Kidney epithelial cell (primary cell): Measurements from ENCODE around the gene SPATA3. TPM values are rescaled to one million over a fixed set of nuclear protein-coding genes. Genes with fewer than 3 reads are reported as not detected.

Experiments used
- DNase-seq: peaks from one replicate; pipeline ENCODE4 v3.0.0-alpha.2; 2010; ENCODE audit warnings: low read depth
- H3K27me3 ChIP-seq: 2 replicates; pipeline ENCODE4 v1.6.0; 2011; ENCODE audit warnings: low read length; ENCODE audit not compliant: control insufficient read depth, insufficient read depth
- H3K36me3 ChIP-seq: 2 replicates; pipeline ENCODE4 v1.5.1; 2011; ENCODE audit warnings: low read length; ENCODE audit not compliant: control insufficient read depth, insufficient read depth
- H3K4me3 ChIP-seq: 2 replicates; pipeline ENCODE4 v1.5.1; 2011; ENCODE audit warnings: low read depth, mild to moderate bottlenecking, control low read depth, low read length
- CTCF ChIP-seq: IDR thresholded peaks from 2 replicates; pipeline ENCODE4 v1.5.1; 2011; ENCODE audit warnings: mild to moderate bottlenecking, moderate library complexity, low read length, control low read depth, inconsistent platforms; ENCODE audit not compliant: insufficient read depth, poor library complexity, severe bottlenecking
- total RNA-seq: library from RNA; depleted of rRNA; stranded (reverse); fragments of >200 nt; gene quantifications from 2 replicates; pipeline ENCODE4 v1.2.3, GENCODE V29; 2015

Gene SPATA3
- total RNA-seq, 1 donor from 2014 or later: not detected

DNA sequence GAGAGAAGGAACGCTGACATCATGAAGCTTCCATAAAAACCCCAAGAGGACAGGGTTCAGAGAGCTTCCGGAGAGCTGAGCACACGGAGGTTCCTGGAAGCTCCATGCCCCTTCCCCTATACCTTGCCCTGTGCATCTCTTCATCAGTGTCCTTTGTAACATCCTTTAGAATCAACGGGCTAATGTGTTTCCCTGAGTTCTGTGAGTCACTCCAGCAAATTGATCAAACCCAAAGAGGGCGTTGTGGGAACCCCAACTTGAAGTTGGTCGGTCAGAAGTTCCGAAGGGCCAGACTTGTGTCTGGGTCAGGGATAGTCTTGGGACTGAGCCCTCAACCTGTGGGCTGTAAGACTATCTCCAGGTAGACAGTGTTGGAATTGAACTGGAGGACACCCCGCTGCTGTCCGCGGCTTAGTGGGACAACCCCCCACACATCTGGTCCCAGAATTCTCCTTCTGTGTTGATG lies 45.0 kb upstream of the SPATA3 start:
- TF ChIP-seq CTCF: no peak
- Histone ChIP-seq H3K36me3 (no peaks in the 10 kb centered on the region), H3K27me3 (peaks cover 3% of the 10 kb centered on the region), H3K4me3 (no peak overlapping the region)
- no peak for DNase-seq

DNA sequence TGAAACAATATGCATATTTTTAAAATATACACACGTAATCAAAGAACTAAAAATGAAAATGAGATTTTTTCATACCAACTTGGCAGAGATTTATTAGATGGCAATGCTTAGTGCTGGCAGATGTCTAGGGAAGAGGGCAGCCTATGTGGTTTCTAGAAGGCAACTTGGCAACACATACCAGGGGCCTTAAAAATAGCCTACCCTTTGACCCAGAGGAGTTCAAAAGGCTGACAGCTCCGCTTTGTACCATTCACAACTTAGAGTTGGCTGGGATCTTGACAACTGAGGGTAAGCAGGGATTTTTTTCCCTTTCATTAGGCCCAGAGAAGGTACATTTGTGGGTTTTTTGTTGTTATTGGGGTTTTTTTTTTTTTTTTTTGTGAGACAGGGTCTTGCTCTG lies 44.5 kb upstream of the SPATA3 start:
- Histone ChIP-seq H3K36me3 (no peaks in the 10 kb centered on the region), H3K27me3 (peaks cover 3% of the 10 kb centered on the region), H3K4me3 (no peak overlapping the region)
- no peak for TF ChIP-seq CTCF
- no peak for DNase-seq

- H3K27me3 ChIP-seq: peaks cover 3% of the 10 kb centered on the region
- no peak for DNase-seq
- no peak overlapping the region for H3K4me3 ChIP-seq
- TF ChIP-seq CTCF: no peak
- H3K36me3 ChIP-seq: no peaks in the 10 kb centered on the region
These were observed 43.5 kb upstream of the SPATA3 start for GRCh38 chr2:230952226-230952956.

DNA sequence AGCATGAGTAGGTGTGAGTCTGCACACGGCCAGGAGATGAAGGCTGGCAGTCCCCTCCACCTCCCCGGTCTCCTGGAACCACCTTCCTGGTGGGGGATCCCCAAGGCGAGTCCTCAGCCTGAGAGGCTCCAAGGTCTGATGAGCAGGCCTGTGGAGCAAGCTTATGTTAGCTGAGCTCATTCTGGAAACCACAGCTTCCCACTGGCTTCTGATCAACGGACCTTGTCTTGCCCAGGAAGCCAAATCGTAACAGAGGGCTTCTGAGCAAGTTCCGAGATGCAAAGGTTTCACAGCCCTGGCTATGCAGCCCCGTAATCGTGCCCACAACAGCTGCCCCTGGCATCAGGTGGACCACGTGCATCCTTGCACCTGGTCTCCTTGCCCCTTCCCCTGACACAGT lies 42.1 kb upstream of the SPATA3 start:
- H3K27me3 ChIP-seq: peaks cover 3% of the 10 kb centered on the region
- TF ChIP-seq CTCF: no peak
- H3K4me3 ChIP-seq: no peak overlapping the region
- DNase-seq: peak; percentile 85
- H3K36me3 ChIP-seq: no peaks in the 10 kb centered on the region

DNA sequence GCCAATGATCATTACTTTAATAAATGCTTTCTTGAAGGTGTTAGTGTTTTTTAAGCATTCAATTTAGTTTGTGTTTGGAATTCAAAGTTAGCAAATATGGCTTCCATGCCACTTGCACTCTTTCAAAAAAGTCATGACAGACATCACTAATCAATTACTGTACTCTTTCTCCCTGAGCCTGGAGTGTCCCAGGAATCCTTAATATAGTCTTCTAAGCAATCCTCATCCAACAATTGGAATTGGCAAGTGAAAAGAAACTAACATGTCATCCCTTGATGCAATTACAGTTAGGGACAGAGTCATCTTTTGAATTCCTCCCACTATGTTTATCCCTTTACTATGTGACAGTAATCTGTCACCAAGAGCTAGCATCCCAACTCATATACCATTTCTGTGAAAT lies 41.2 kb upstream of the SPATA3 start:
- H3K27me3 ChIP-seq: peaks cover 3% of the 10 kb centered on the region
- no peak for DNase-seq
- H3K4me3 ChIP-seq: no peak overlapping the region
- no peaks in the 10 kb centered on the region for H3K36me3 ChIP-seq
- no peak for TF ChIP-seq CTCF

- Histone ChIP-seq H3K36me3 (no peaks in the 10 kb centered on the region), H3K27me3 (peaks cover 3% of the 10 kb centered on the region), H3K4me3 (no peak overlapping the region)
- DNase-seq: no peak
- no peak for TF ChIP-seq CTCF
These were observed 40.7 kb upstream of the SPATA3 start for GRCh38 chr2:230955163-230955737.
